Kidney glomerular epithelial cell (primary cell): ENCODE measurements around the gene PCNX2.
"Not testable (repeated sequence)": the region's sequence is repeated elsewhere in the genome, so short reads cannot be mapped to it uniquely, and the experiment has no call there.

Source experiments
- DNase-seq: peaks from one replicate; lab custom pipeline; 2025; lab: John Stamatoyannopoulos, UW

PCNX2 gene

GRCh38 chr1:233151861-233152260, 143.7 kb downstream of the PCNX2 start:
- no peak for DNase-seq

GRCh38 chr1:233144434-233144833, 151.1 kb downstream of the PCNX2 start:
- no peak for DNase-seq

- DNase-seq: no peak
Observed at GRCh38 chr1:233143241-233143640, 152.3 kb downstream of the PCNX2 start.

- no peak for DNase-seq
Observed at GRCh38 chr1:233140974-233141373, 154.6 kb downstream of the PCNX2 start.

GRCh38 chr1:233140499-233140898, 155.0 kb downstream of the PCNX2 start:
- DNase-seq: no peak

- DNase-seq: no peak
Observed at GRCh38 chr1:233138788-233139585, 156.5 kb downstream of the PCNX2 start.

GRCh38 chr1:233135833-233136232, 159.7 kb downstream of the PCNX2 start:
- DNase-seq: no peak

- no peak for DNase-seq
Observed at GRCh38 chr1:233132445-233132844, 163.1 kb downstream of the PCNX2 start.

- DNase-seq: not testable (repeated sequence)
Observed at GRCh38 chr1:233129031-233129430, 166.5 kb downstream of the PCNX2 start.

- DNase-seq: no peak
Observed at GRCh38 chr1:233127157-233127556, 168.4 kb downstream of the PCNX2 start.

GRCh38 chr1:233122779-233123178, 172.7 kb downstream of the PCNX2 start:
- DNase-seq: no peak

GRCh38 chr1:233121947-233122559, 173.5 kb downstream of the PCNX2 start:
- DNase-seq: no peak

- no peak for DNase-seq
Observed at GRCh38 chr1:233114860-233115259, 180.7 kb downstream of the PCNX2 start.

- DNase-seq: peak; percentile 47
Observed at GRCh38 chr1:233114159-233114558, 181.4 kb downstream of the PCNX2 start.

- peak; percentile 98 for DNase-seq
Observed at GRCh38 chr1:233113009-233113879, 182.3 kb downstream of the PCNX2 start.

- DNase-seq: peak; percentile 49
Observed at GRCh38 chr1:233112186-233113008, 183.1 kb downstream of the PCNX2 start.

- peak; percentile 55 for DNase-seq
Observed at GRCh38 chr1:233111731-233112130, 183.8 kb downstream of the PCNX2 start.

GRCh38 chr1:233109096-233109495, 186.4 kb downstream of the PCNX2 start:
- no peak for DNase-seq

- peak; percentile 58 for DNase-seq
Observed at GRCh38 chr1:233107716-233108130, 187.8 kb downstream of the PCNX2 start.

- no peak for DNase-seq
Observed at GRCh38 chr1:233107130-233107660, 188.3 kb downstream of the PCNX2 start.

GRCh38 chr1:233105225-233105624, 190.3 kb downstream of the PCNX2 start:
- no peak for DNase-seq
